Inflammatory macrophage (primary cell): ENCODE results near the gene AGBL1.
A peak's percentile ranks its signal among the peaks of the same experiment; 100 is the strongest.

Source experiments
- DNase-seq, 2 donors: peaks; one replicate each; pipeline ENCODE4 v3.0.0-alpha.2; 2020 to 2022

The AGBL1 gene

DNA sequence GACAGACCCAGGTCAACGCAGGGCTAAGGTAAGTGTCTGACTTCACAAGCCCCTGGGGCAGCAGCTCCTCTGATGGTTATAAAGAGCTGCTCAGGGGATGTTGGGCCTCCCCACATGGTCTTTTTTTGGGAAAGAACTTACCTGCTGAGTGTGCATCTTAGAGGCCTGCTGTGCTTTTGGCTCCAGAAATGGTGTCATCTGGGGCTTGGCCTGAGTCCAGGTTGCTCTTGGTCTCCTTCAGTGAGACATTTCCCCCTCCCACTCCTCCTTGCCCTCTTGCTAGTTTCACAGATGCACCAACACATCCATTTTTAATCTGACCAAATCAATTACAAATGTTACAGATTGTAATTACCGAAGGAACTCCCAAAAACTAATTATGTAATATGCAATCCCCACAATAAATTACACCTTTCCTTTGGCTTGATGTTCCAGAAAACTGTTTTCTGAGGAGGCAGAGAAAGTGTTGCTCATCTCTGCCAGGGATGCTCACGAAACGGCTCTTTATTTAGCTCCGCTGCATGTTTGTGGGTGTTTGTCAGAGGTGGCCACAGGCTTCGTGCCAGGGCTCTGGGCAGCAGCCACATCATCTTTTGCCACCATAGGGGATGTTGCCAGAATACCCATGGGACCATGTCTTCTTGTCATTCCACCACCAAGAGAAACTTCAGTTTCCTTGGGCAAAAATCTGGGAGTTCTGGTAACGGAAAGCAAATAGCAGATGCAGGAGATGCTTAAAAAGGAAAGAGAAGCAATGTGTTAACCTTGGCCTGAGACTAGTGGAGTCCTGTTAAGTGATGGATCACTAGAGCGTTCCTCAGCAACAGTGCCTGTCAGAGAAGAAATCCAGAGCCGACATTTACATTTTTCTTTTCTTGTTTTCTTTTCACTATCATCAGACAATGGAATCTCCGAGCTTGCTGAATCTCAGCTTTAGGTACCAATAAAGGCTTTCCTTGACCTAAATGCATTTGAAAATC, 799.9 kb downstream of the AGBL1 start:
- no peak for DNase-seq

DNA sequence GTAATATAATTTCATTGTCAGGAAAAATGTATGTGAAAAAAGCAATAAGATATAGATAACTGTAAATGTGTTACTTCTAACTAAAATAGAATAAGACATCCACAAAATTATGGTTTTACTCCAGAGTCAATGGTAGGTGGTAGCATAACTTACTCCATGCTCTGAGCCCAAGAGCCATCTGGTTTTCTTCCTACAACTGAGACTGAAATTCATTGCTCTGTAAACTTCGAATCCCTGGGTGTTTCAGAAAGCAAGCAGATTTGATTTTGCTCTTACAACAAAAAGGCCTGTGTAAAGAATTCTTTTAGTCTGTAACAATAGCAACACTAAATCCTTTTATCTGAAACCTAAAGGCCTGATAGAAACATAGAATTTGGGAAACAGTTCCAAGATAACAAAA, 805.9 kb downstream of the AGBL1 start:
- no peak for DNase-seq

DNA sequence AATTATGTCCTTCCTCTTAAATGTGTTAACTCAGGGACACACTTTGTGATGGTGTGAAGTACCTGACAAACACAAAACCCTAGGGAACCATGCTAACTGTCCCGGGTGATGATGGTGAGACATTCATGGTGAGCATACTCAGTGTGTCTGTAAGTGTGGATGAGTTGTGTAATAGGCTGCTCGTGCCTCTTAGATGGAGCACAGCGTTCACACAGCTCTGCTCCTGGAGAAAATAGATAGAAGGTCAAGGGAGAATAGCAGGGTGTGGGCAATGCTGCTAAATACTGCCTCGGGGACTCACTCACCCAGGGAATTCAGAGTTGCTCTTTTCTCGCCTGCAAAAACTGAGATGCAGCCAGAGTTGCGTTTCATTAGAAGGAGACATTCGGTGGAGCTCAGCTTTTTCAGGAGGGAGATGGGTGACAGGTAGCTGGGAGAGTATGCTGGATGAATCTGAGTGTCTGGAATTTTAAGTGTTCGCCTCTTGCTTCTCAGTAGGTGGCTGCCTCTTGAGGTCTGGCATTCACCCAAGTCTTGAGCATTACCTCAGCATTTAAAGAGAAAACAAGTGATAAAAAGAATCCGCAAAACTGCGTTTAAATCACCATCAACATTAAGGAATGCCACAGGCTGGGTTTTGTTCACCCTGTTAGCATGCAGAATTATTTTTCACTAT, 813.2 kb downstream of the AGBL1 start:
- no peak for DNase-seq

DNA sequence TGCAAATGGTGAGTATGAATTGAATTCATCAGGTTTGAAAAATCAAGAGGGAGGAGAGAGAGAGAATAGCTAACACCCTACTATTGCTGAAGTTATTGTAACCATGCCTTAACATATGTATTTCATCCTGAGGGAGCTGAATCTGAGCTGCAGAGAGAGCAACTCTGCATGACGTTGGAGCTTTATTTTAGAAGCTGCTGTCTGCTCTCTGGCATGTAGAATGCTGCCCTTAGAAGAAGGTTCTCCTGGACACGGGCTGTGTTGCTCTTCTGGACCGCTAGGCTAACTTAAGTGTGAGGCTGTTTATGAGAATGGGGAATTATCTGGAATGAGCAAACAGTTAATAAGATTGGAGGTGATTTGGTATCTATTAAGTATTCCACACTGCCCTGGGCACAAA, 814.6 kb downstream of the AGBL1 start:
- DNase-seq: no peak

DNA sequence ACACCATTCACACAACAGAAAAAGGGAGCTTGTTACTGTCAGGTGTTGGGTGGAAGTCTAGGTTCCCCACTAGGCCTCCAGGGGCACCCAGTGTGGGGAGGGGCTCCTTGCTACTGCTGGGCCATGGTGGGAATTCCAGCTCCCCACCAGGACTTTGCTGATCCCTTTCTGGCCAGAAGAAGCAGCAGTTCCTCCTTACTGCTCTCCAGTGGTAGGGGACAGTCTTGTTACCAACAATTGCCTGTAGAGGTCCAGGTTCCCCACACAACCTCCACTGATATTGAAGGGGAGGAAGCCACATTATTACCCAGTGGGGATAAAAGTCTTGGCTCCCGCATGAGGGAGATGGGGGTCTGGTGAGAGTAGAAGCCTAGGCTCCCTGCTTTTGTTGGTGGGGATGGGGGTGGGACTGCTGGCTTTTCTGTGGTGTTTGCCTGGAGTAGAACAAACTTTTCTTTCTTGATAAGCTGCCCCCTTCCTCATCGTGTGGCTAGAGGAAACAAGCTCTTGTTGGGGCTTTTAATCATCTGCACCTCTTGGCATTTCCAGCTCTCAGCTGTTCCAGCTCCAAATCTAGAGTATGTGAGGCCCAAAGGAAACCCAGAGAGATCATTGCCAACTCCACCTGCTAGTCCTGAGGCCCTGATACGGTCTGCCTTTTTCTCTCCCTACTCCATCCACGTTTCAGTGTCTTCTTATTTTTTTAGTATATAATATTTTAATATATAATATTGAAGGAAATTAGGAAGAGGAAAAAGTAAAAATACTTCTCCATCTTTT, 824.2 kb downstream of the AGBL1 start:
- DNase-seq: no peak

DNA sequence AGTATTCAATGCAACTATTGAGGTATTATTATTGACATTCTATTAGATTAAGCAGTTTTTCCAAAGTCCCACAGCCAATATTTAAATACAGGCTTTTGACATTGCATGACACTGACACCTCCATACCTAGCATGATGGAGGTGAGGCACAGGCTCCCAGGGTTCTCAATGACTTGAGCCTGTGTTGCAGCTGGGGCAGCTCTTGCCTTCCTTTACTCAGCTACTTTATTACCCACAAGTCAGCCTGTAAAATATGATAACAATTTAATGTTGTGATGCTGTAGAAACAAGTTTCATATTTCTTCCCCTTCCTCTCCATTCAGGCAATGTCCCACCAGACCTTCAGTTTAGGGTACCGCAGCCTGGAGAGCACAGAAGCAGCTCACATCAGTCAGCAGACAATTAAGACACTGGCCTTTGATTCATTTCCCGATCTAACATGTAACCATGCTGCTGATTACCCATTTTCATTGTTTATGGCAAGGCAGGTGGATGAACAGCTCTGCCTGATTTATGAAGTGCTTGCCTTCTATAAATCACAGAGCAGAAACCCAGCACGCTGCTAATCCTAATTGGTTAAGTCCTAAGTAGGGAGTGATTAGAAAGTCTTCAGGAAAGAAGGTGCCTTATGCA, 826.1 kb downstream of the AGBL1 start:
- DNase-seq: no peak

DNA sequence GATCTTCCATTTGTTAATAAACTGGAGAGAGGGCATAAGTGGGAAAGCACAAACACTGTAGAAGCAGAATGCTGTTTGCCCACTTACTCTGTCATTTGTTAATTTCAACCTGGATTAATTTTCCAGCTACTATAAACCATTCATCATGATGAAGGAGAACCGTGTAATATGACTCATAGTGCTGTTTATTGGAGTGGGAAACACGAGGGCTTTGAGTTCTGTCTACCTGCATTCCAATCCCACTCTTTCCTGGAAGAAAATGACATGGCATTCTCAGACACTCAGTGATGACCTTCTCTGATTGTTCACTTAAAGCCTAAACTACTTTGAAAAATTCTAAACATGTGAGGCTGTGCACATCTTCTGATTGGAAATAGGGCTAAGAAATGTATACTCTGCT, 826.7 kb downstream of the AGBL1 start:
- no peak for DNase-seq

DNA sequence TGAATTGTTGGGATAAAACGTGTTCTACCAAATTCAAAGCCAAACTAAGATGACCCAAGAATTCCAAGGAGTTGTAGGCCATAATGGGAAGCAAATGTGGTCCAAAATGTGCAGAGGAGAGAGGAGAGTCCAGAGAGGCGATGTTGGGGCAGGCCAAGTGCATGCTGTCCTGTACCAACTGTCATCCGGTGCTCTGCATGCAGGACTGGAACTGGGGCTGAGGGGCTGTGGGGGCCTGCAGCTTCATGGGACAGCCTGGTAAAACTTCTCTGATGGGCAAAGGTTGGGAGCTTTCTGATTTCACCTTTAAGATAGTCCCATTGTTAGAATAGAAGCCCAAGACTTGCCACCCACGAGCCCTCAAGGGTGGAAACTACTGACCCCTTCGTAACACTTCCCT, 831.4 kb downstream of the AGBL1 start:
- DNase-seq: no peak

DNA sequence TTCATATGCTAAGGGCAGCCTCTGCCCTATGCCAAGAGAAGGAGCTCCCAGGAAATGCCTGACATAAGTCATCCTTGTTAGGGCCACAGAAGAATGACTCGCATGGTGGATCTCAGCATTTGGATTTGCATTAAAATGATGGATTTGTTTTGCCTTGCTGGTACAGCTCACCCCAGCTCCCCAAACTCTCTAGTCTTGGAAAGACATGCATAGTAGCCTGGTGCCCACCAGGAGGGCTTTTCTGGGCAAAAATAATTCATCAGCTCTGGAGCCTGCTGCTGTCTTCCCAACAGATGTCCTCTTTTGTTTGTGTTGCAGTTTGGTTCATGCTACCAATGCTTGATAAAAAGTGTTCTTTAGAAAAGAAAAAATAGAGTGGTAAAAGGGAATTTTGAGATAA, 833.0 kb downstream of the AGBL1 start:
- DNase-seq: no peak

DNA sequence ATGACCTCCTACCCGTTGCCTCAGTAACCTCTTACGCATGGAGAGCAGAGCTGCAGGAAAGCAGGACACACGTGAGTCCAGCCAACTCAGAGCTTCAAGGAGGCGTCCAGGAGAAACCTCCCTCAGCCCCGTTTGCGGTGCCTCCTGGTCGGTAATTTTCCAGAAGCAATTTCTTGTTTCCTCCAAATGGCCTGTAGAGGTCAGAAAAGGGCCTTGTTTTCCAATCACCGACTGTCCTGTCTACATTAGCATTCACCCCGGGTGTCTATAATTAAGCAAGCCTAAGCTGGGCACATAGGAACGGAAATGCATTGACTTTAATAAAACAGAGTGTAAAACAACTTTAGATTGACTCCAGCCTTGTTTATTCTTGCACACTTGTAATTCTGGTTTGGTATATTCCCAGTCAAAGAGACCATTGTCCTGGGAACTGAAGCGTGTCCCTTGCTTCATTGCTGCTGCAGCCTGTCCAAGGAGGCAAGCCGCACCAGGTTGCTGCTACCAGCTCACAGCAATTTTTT, 836.2 kb downstream of the AGBL1 start:
- peak; percentile 6 to 13 for DNase-seq

DNA sequence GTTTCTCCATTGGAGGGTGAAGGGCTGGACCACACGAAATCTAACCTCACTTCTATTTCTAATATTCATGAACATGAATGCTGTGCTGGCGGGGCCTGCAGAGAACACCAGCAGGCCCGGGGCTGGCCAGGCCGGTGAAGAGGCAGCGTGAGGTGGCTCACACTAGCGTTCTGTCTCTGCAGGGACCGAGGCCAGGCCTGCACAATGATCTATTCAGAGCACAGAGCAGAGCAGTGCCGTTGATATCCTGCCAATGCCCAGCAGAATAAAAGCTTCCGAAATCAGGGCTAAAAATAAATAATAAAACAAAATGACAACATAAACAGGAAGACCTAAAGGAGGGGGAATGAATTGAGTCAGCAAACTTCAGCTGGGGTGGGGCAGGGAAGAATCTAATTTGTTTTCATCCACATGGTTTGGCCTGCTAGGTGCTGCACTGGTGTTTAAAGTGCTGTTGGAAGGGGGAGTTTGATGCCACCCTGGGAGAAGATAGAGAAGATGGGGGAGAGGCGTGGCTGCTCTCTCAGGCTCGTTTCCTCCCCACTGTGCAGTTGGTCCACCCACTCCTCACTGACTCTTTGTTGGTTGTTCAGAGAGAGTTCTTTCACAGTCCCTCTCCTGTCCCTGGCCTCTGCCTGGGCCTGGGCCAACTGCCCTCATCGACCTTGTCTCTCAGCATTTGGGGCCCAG, 837.1 kb downstream of the AGBL1 start:
- DNase-seq: no peak

DNA sequence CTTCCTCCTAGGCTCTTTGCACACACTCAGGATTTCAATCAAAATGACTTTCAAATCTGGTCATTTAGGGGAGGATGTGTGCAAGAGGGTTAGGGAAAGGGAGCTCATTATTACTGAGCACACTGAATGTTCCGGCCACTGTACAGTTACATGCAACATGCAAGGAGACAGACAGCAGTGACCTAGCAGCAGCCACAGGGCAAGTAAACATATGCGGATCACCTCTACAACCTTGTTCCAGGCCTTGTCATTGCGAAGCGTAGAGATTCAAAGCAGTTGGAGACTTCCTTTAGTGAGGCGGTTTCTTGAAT, 837.6 kb downstream of the AGBL1 start:
- DNase-seq: no peak

DNA sequence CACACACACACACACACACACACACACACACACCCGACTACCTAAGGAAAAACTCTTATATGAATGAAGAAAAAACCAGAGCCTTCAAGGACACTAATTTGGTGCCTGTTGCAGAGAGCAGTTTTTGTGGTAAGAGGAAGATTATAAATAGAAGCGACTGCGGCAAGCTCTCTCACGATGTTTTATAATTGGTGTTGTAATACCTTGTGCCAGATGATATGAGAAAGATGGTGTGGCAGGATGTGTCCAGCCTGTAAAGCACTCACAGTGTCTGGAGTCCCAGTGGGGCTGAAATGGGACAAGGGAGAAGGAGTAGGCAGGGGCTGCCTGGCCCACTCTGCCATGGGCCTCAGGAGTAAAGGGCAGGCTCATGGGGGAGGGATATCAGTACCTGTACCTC, 839.9 kb downstream of the AGBL1 start:
- DNase-seq: no peak

DNA sequence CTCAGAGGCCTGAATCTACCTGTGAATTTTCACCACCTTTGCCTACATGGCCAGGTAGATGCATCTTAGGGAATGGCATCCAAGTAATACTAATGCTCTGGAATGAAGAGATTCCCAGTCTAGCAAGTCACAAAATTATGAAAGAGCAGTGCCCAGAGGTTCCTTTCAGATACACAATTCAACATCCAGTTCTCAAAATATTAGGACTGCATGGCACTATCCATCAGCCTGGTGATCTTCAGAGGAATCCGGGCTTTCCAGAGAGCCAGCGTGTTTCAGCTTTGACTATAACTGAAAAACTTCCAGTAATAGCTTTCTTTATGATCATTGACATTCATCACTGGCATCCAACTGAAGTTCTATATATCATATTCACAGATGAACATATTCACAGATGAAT, 849.8 kb downstream of the AGBL1 start:
- DNase-seq: no peak

DNA sequence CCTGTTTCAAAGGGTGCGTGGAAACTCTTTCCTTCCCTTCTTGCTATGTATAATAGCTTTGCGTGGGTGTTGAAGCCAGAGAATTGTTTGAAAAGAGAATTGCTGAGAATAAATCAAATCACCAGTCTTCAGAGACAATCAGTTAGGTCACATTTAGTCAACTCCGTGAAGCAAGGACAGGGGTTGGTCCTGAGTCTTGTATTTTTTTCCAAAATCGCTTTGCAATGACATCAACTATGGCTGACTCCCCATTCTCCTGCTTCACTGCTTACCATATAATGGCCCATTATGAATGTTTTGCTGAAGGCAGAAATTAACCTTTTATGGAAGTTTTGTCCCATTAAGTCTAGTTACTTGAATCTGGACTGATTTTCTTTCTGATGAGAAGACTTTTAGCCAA, 852.8 kb downstream of the AGBL1 start:
- no peak for DNase-seq

DNA sequence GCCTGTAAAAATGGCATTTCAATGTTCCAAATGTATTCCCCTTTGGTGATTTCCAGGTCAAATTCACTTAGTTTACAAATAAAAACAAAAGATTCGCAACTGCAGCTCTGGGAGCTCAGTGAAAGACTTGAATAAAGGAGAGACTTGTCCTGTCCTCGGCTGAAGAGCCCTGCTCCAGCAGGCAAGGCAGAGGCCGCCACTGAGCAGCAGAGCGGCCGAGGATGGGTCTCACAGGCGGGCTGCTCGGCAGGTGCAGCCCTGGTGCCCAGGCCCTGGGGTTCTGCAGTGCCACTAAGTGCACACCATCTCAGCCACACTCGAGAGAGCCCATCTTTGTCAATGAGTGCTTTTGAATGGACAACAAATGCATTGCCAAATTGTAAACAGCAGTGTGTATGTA, 856.2 kb downstream of the AGBL1 start:
- no peak for DNase-seq

DNA sequence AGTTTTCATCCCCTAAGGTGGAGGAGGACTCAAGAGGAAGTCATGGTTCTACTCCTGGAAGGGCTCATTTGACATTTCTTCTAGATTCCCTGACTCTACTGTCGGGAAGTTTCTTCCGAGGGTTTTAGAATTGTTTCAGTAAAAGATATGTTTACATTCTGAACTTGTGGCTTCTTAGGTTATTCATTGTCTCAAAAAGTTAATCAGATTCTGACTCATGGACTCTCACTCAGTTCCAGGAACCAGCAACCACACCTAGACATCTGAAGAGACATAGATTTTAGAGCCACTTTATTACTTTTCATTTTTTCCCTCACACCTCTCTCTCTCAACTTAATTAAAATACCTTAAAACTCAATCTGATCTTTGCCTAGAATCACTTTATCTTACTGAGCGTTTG, 862.6 kb downstream of the AGBL1 start:
- DNase-seq: no peak

DNA sequence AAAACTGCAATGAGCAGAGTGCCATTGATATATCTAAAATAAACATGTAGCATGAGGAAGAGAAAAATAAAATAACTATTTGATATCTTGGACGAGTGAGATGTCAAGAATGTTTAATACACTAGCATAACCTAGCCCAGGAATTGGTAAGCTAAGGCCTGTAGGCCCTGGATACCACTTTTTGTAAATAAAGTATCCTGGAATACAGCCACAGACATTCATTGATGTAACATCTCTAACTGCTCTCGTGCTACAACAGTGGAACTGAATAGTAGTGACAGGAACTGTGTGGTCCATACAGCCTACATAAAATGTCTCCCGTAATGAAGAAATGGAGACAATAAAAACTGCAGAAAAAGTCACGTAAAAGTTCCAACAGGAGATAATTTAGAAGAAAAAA, 869.0 kb downstream of the AGBL1 start:
- no peak for DNase-seq

DNA sequence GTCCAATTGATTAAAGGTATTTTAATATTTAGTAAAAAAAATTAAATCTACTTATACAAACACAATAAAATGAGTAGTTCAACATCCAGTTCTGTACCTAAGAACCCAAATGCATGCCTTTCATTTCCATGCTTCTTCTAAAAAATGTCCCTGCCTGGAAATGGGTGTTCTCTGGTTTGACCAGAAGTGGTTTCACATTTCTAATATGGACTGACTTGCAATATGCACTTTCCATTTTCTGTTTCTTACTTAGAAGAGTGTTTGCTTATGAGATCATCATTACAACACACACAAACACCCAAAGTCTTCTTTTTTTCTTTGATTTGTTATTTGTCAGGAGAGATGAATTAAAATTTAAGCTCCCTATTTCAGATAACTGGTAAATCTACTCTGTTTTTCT, 879.6 kb downstream of the AGBL1 start:
- DNase-seq: no peak

DNA sequence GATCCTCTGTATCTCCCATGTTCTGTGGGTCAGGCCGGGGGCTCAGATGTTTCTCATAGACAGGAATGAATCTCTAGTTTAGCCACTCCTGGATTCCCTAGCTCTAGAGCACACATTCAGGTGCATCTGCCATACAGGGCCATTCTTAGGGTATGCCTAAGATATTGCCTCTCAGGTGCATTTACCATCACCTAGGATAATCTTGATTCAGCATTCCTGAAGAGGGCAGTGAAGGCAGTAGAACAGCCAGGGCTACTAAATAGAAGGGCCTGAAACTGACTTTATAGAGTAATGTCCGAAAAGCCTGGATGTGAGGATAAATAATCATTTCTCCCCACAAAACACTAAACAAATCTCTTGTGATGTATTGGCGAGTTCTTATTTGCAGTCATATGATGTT, 882.0 kb downstream of the AGBL1 start:
- DNase-seq: no peak

DNA sequence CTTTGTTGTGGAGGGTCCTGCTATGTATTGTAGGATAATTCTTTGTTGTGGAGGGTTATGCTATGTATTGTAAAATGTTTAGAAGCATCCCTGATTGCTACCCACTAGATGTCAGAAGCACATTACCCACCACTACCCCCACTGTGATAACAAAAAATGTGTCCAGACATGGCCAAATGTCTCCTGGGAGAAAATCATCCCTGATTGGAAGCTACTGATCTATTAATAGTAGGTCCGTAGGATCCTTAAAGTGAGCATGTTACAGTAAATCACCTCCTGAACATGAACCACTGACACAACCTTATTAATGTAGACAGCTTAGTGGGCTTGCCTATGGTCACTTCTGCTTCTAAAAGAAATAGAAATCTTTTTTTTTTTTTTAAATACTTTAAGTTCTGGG, 884.6 kb downstream of the AGBL1 start:
- DNase-seq: no peak

DNA sequence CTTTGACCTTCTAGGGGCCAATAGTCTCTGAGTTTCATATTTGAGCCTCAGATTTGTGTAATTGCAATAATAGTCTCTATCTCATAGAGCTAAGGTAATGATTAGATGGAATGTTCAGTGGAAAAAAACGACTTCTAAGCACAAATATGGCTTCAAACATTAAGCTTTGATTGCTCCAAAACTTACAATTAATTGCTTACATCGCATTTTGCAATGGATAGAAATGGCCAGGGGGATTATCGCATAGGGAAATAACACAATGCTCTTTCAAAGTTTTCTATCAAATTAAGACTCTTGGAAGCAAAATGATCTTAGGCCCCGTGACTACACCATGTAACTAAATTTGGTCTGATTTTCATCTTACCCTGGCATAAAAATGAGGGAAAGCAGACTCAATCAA, 888.6 kb downstream of the AGBL1 start:
- no peak for DNase-seq
